GM21360 (cell line): ENCODE measurements around the gene SPART.

ENCODE experiments used
- ATAC-seq: cut with Tn5 transposase; IDR thresholded peaks from one replicate; pipeline ENCODE4 v1.9.1; 2021; ENCODE audit warnings: mild to moderate bottlenecking, moderate library complexity; ENCODE audit not compliant: unreplicated experiment

The SPART gene

GRCh38 chr13:36259361-36260137 lies 86.6 kb downstream of the SPART start:
- ATAC-seq = no peak

- no peak for ATAC-seq
Observed at GRCh38 chr13:36258831-36259230, 87.4 kb downstream of the SPART start.
